GM10266 (cell line): ENCODE measurements around the gene CMIP.

Source experiments
- DNase-seq: peaks from one replicate; pipeline ENCODE4 v3.0.0; 2012; ENCODE audit errors: extremely low spot score
- CTCF ChIP-seq: IDR thresholded peaks from 2 replicates; pipeline ENCODE4 v1.5.1; 2012; ENCODE audit warnings: mild to moderate bottlenecking, low read depth; ENCODE audit not compliant: control insufficient read depth, insufficient read depth; ENCODE audit errors: missing control alignments

CMIP gene

GRCh38 chr16:81637336-81638235 lies 193.0 kb downstream of the CMIP start:
- no peak for DNase-seq
- no peak for TF ChIP-seq CTCF

- DNase-seq: no peak
- TF ChIP-seq CTCF: no peak
These were observed 193.8 kb downstream of the CMIP start for GRCh38 chr16:81638286-81638945.

GRCh38 chr16:81639348-81639747 lies 194.7 kb downstream of the CMIP start:
- TF ChIP-seq CTCF: no peak
- no peak for DNase-seq

- TF ChIP-seq CTCF: no peak
- DNase-seq: no peak
These were observed 195.5 kb downstream of the CMIP start for GRCh38 chr16:81639931-81640680.

GRCh38 chr16:81640681-81641070 lies 196.1 kb downstream of the CMIP start:
- TF ChIP-seq CTCF: no peak
- no peak for DNase-seq

GRCh38 chr16:81641395-81642106 lies 196.9 kb downstream of the CMIP start:
- TF ChIP-seq CTCF: no peak
- DNase-seq: no peak

GRCh38 chr16:81642107-81642436 lies 197.5 kb downstream of the CMIP start:
- TF ChIP-seq CTCF: no peak
- no peak for DNase-seq
